Measurements from ENCODE around the gene MYRFL. TPM values are rescaled to one million over a fixed set of nuclear protein-coding genes. Genes with fewer than 3 reads are reported as not detected.
A peak's percentile ranks its signal among the peaks of the same experiment; 100 is the strongest.

The MYRFL gene
- total RNA-seq, 1 experiment from 2014 or later: 1.3 TPM

DNA sequence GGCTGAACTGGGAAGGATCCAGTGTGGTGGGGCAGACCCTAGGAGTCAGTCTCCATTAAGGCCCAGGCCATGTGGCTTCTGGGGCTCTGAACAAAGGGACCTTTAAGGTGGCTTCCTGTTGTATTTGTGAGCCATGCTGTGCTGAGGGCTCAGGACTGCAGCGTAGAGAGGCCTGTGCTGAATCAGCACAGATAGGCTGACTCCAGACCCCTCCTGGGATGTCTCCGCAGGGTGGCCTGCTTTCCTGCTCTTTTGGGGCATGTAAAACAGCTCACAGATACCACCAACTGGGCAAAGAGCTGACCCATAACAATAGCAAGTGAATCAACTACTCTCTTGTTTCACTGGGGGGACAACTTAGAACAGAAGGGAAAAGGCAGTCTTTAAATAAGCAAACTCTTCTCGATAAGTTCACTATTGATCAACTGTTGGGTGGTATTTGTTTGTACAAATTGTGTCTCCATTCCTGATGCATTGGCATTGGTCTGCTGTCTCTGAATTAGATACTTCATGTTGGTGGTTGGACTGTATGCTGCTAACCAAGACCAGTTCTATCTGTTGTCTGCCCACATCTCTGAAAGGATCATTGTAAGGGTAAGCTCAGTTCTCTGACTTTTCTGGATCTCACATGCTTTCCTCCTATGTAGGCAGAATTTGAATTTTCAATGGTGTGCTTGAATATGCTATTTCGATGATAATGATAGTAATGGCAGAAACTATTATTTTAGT lies 71.8 kb downstream of the MYRFL start (continued):
- TF ChIP-seq, protein P1, sequence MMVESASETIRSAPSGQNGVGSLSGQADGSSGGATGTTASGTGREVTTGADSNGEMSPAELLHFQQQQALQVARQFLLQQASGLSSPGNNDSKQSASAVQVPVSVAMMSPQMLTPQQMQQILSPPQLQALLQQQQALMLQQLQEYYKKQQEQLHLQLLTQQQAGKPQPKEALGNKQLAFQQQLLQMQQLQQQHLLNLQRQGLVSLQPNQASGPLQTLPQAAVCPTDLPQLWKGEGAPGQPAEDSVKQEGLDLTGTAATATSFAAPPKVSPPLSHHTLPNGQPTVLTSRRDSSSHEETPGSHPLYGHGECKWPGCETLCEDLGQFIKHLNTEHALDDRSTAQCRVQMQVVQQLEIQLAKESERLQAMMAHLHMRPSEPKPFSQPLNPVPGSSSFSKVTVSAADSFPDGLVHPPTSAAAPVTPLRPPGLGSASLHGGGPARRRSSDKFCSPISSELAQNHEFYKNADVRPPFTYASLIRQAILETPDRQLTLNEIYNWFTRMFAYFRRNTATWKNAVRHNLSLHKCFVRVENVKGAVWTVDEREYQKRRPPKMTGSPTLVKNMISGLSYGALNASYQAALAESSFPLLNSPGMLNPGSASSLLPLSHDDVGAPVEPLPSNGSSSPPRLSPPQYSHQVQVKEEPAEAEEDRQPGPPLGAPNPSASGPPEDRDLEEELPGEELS (CRISPR knock-in tag; IDR thresholded peaks at IDR 0.05): peak; percentile 47; the same call in 1 of the 2 replicates
- TF ChIP-seq ZNF423 (CRISPR knock-in tag; IDR thresholded peaks at IDR 0.05) (peak; percentile 99), SP1 (CRISPR knock-in tag; conservative IDR thresholded peaks at IDR 0.05) (peak; percentile 46; the same call in 1 of the 2 replicates), TEAD1 (CRISPR knock-in tag; IDR thresholded peaks at IDR 0.05) (0 out of 2 replicates have a peak, but pooled peaks have one; percentile 69), CREM (CRISPR knock-in tag; IDR thresholded peaks at IDR 0.05) (no peak)

- H3K9me3 Mint-ChIP-seq: no peaks in the 10 kb centered on the region
- H3K36me3 Mint-ChIP-seq: no peaks in the 10 kb centered on the region
- DNase-seq (ENCODE audit: low spot score): no peak
- ChIA-PET POLR2A (interaction anchor here (0.6 to 0.9 kb wide), 2 partner anchors 48 to 684 kb away, joined by 3 read pairs; no protein-coding TSS in a partner anchor), CTCF (interaction anchor here (1.4 kb wide), 1 partner anchor 119 kb away, joined by 3 read pairs; no protein-coding TSS in a partner anchor)
- peak overlapping the region; percentile 63 for H3K27ac Mint-ChIP-seq
- H3K27me3 Mint-ChIP-seq (ENCODE audit: low read depth): no peaks in the 10 kb centered on the region
- ATAC-seq: peak; percentile 38
- no peak overlapping the region for H3K4me3 Mint-ChIP-seq
- H3K4me1 Mint-ChIP-seq: peaks cover 69% of the 10 kb centered on the region
- TF ChIP-seq MAX (CRISPR knock-in tag; IDR thresholded peaks at IDR 0.05) (no peak), ZNF121 (CRISPR knock-in tag; IDR thresholded peaks at IDR 0.05) (no peak), CBFB (CRISPR knock-in tag; IDR thresholded peaks at IDR 0.05; ENCODE audit: low read depth) (no peak), CREM (CRISPR knock-in tag; IDR thresholded peaks at IDR 0.05) (no peak), SMAD4 (CRISPR knock-in tag; IDR thresholded peaks at IDR 0.05) (no peak), MYBL2 (CRISPR knock-in tag; IDR thresholded peaks at IDR 0.05) (no peak), NFATC4 (CRISPR knock-in tag; IDR thresholded peaks at IDR 0.05) (no peak), AR (CRISPR knock-in tag; IDR thresholded peaks at IDR 0.05) (no peak), SMAD3 (CRISPR knock-in tag; IDR thresholded peaks at IDR 0.05; ENCODE audit: borderline replicate concordance) (no peak), ZBTB21 (CRISPR knock-in tag; IDR thresholded peaks at IDR 0.05; ENCODE audit: borderline replicate concordance) (no peak), ATF3 (CRISPR knock-in tag; conservative IDR thresholded peaks at IDR 0.05) (no peak), PREB (CRISPR knock-in tag; IDR thresholded peaks at IDR 0.05; ENCODE audit: borderline replicate concordance) (no peak)
- TF ChIP-seq, protein P2, sequence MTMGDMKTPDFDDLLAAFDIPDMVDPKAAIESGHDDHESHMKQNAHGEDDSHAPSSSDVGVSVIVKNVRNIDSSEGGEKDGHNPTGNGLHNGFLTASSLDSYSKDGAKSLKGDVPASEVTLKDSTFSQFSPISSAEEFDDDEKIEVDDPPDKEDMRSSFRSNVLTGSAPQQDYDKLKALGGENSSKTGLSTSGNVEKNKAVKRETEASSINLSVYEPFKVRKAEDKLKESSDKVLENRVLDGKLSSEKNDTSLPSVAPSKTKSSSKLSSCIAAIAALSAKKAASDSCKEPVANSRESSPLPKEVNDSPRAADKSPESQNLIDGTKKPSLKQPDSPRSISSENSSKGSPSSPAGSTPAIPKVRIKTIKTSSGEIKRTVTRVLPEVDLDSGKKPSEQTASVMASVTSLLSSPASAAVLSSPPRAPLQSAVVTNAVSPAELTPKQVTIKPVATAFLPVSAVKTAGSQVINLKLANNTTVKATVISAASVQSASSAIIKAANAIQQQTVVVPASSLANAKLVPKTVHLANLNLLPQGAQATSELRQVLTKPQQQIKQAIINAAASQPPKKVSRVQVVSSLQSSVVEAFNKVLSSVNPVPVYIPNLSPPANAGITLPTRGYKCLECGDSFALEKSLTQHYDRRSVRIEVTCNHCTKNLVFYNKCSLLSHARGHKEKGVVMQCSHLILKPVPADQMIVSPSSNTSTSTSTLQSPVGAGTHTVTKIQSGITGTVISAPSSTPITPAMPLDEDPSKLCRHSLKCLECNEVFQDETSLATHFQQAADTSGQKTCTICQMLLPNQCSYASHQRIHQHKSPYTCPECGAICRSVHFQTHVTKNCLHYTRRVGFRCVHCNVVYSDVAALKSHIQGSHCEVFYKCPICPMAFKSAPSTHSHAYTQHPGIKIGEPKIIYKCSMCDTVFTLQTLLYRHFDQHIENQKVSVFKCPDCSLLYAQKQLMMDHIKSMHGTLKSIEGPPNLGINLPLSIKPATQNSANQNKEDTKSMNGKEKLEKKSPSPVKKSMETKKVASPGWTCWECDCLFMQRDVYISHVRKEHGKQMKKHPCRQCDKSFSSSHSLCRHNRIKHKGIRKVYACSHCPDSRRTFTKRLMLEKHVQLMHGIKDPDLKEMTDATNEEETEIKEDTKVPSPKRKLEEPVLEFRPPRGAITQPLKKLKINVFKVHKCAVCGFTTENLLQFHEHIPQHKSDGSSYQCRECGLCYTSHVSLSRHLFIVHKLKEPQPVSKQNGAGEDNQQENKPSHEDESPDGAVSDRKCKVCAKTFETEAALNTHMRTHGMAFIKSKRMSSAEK (CRISPR knock-in tag; IDR thresholded peaks at IDR 0.05; ENCODE audit: borderline replicate concordance): no peak
- TF ChIP-seq, protein P3, sequence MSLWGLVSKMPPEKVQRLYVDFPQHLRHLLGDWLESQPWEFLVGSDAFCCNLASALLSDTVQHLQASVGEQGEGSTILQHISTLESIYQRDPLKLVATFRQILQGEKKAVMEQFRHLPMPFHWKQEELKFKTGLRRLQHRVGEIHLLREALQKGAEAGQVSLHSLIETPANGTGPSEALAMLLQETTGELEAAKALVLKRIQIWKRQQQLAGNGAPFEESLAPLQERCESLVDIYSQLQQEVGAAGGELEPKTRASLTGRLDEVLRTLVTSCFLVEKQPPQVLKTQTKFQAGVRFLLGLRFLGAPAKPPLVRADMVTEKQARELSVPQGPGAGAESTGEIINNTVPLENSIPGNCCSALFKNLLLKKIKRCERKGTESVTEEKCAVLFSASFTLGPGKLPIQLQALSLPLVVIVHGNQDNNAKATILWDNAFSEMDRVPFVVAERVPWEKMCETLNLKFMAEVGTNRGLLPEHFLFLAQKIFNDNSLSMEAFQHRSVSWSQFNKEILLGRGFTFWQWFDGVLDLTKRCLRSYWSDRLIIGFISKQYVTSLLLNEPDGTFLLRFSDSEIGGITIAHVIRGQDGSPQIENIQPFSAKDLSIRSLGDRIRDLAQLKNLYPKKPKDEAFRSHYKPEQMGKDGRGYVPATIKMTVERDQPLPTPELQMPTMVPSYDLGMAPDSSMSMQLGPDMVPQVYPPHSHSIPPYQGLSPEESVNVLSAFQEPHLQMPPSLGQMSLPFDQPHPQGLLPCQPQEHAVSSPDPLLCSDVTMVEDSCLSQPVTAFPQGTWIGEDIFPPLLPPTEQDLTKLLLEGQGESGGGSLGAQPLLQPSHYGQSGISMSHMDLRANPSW (CRISPR knock-in tag; conservative IDR thresholded peaks at IDR 0.05; ENCODE audit: low read depth): no peak
- TF ChIP-seq, protein P4, sequence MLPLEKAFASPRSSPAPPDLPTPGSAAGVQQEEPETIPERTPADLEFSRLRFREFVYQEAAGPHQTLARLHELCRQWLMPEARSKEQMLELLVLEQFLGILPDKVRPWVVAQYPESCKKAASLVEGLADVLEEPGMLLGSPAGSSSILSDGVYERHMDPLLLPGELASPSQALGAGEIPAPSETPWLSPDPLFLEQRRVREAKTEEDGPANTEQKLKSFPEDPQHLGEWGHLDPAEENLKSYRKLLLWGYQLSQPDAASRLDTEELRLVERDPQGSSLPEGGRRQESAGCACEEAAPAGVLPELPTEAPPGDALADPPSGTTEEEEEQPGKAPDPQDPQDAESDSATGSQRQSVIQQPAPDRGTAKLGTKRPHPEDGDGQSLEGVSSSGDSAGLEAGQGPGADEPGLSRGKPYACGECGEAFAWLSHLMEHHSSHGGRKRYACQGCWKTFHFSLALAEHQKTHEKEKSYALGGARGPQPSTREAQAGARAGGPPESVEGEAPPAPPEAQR (CRISPR knock-in tag; IDR thresholded peaks at IDR 0.05): no peak
These were observed 72.7 kb downstream of the MYRFL start for GRCh38 chr12:69897744-69898143.

All from WTC11 (cell line).